AG09319 (cell line): Measurements from ENCODE around the gene MEX3D.
"Not testable (repeated sequence)": the region's sequence is repeated elsewhere in the genome, so short reads cannot be mapped to it uniquely, and the experiment has no call there.

Experiments
- DNase-seq: peaks from one replicate; pipeline ENCODE4 v3.0.0-alpha.2; 2010; ENCODE audit warnings: low read depth; ENCODE audit errors: extremely low read depth
- TF ChIP-seq, protein P1 (sequence below): IDR thresholded peaks from 2 replicates; pipeline ENCODE4 v1.5.1; 2011; ENCODE audit warnings: low read depth, mild to moderate bottlenecking, inconsistent platforms, low read length, moderate library complexity

The MEX3D gene

GRCh38 chr19:1532003-1532402, 36.1 kb downstream of the MEX3D start:
- TF ChIP-seq, protein P1, sequence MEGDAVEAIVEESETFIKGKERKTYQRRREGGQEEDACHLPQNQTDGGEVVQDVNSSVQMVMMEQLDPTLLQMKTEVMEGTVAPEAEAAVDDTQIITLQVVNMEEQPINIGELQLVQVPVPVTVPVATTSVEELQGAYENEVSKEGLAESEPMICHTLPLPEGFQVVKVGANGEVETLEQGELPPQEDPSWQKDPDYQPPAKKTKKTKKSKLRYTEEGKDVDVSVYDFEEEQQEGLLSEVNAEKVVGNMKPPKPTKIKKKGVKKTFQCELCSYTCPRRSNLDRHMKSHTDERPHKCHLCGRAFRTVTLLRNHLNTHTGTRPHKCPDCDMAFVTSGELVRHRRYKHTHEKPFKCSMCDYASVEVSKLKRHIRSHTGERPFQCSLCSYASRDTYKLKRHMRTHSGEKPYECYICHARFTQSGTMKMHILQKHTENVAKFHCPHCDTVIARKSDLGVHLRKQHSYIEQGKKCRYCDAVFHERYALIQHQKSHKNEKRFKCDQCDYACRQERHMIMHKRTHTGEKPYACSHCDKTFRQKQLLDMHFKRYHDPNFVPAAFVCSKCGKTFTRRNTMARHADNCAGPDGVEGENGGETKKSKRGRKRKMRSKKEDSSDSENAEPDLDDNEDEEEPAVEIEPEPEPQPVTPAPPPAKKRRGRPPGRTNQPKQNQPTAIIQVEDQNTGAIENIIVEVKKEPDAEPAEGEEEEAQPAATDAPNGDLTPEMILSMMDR: no peak
- no peak for DNase-seq

DNA sequence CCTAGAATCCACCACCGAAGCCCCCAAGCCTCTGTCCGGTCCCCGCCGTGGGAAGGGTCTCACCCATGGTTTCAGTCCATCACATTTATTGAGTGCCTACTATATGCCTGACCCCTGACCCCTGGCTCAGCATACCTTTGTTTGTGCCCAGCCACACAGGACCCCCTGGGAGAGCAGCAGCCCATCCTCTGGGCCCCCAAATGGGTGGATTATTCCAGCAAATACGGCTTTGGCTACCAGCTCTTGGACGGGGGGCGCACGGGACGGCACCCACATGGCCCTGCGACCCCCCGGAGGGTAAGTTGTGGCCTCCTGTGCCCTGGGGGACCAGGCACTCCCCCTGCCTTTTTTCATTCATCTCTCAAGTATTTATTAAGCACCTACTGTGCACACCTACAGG, 36.5 kb downstream of the MEX3D start:
- TF ChIP-seq, protein P1: no peak
- DNase-seq: no peak

GRCh38 chr19:1530856-1531255, 37.3 kb downstream of the MEX3D start:
- DNase-seq: not testable (repeated sequence)

GRCh38 chr19:1529430-1529816, 38.7 kb downstream of the MEX3D start:
- DNase-seq: no peak
- TF ChIP-seq, protein P1: no peak

- no peak for DNase-seq
- TF ChIP-seq, protein P1: no peak
Measured at GRCh38 chr19:1528596-1529429, 39.3 kb downstream of the MEX3D start.

GRCh38 chr19:1527650-1528309, 40.3 kb downstream of the MEX3D start:
- TF ChIP-seq, protein P1: no peak
- DNase-seq: no peak

DNA sequence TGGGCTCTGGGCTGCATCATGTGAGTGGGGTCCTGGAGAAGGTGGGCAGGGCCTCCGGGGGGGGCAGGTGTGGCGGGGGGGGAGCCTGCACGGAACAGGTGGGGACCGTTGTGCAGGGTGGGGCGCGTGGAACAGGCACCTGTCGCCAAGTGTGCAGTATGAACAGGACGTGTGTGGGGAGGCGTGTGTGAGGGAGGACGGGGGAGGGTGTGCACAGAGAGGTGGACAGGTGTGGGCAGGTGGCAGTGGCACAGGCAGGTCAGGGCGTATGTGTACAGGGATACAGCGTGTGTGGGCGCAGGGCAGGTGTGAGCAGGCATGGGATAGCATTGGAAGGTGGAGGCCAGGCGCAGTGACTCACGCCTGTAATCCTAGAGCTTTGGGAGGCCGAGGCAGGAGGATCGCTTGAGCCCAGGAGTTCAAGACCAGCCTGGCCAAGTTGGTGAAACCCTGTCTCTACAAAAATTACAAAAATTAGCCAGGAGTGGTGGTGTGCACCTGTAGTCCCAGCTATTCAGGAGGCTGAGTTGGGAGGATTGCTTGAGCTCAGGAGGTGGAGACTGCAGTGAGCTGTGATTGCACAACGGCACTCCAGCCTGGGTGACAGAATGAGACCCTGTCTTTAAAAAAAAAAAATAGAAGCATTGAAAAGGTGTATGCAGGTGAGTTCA, 41.0 kb downstream of the MEX3D start:
- TF ChIP-seq, protein P1: no peak
- DNase-seq: no peak
